Neural cell (in vitro differentiated cells): Measurements from ENCODE around the gene BICC1. TPM values are rescaled to one million over a fixed set of nuclear protein-coding genes. Genes with fewer than 3 reads are reported as not detected.

Source experiments
- H2AFZ ChIP-seq: fragments of 200-600, 300-800 bp; sonication (generic), shearing (Covaris generic); 2 replicates; pipeline ENCODE4 v1.6.0; 2014; ENCODE audit warnings: low read depth, mild to moderate bottlenecking, antibody characterized with exemption, low read length, moderate library complexity
- H3F3A ChIP-seq: fragments of 200-600 bp; shearing (Covaris generic); 2 replicates; pipeline ENCODE4 v1.6.1; 2016; ENCODE audit warnings: mild to moderate bottlenecking, moderate library complexity, mixed read lengths, antibody characterized with exemption, low read length; ENCODE audit not compliant: insufficient read depth, poor library complexity, severe bottlenecking
- H3K27ac ChIP-seq: fragments of 200-600, 300-800 bp; sonication (generic), shearing (Covaris generic); 2 replicates; pipeline ENCODE4 v1.5.1; 2014; ENCODE audit warnings: mild to moderate bottlenecking, low read length, moderate library complexity
- H3K27me3 ChIP-seq: fragments of 300-800, 200-600 bp; sonication (generic), shearing (Covaris generic); 2 replicates; pipeline ENCODE4 v1.6.0; 2014; ENCODE audit warnings: mild to moderate bottlenecking, low read depth, low read length, moderate library complexity; ENCODE audit not compliant: insufficient read depth
- H3K36me3 ChIP-seq: fragments of 300-800, 200-600 bp; sonication (generic), shearing (Covaris generic); 2 replicates; pipeline ENCODE4 v1.5.1; 2014; ENCODE audit warnings: mild to moderate bottlenecking, antibody characterized with exemption, low read length, moderate library complexity; ENCODE audit not compliant: insufficient read depth
- H3K4me2 ChIP-seq: fragments of 300-800, 200-600 bp; sonication (generic), shearing (Covaris generic); 2 replicates; pipeline ENCODE4 v1.6.0; 2014; ENCODE audit warnings: mild to moderate bottlenecking, low read length
- H3K4me3 ChIP-seq: fragments of 300-800, 200-600 bp; sonication (generic), shearing (Covaris generic); 2 replicates; pipeline ENCODE4 v1.5.1; 2014; ENCODE audit warnings: mild to moderate bottlenecking, low read length, moderate library complexity
- H3K79me2 ChIP-seq: fragments of 200-600 bp; shearing (Covaris generic); replicated peaks from 2 replicates; pipeline ENCODE4 v1.6.0; 2014; ENCODE audit warnings: mild to moderate bottlenecking, low read length, moderate library complexity; ENCODE audit not compliant: insufficient read depth
- H3K9ac ChIP-seq: fragments of 300-800, 200-600 bp; sonication (generic), shearing (Covaris generic); 2 replicates; pipeline ENCODE4 v1.6.1; 2016; ENCODE audit warnings: mild to moderate bottlenecking, low read length, mixed read lengths
- H3K9me2 ChIP-seq: fragments of 200-600 bp; shearing (Covaris generic); 2 replicates; pipeline ENCODE4 v1.6.1; 2016; ENCODE audit warnings: mild to moderate bottlenecking, low read length, mixed read lengths; ENCODE audit not compliant: insufficient read depth
- H3K9me3 ChIP-seq: fragments of 200-600, 300-800 bp; sonication (generic), shearing (Covaris generic); 2 replicates; pipeline ENCODE4 v1.6.1; 2016; ENCODE audit warnings: mild to moderate bottlenecking, mixed run types, low read length, moderate library complexity, mixed read lengths
- H4K20me1 ChIP-seq: fragments of 200-600 bp; shearing (Covaris generic); 2 replicates; pipeline ENCODE4 v1.6.1; 2016; ENCODE audit warnings: mild to moderate bottlenecking, mixed run types; ENCODE audit not compliant: insufficient read depth
- EP300 ChIP-seq: fragments of 450-650 bp; conservative IDR thresholded peaks from 2 replicates; pipeline ENCODE4 v1.6.1; 2014; ENCODE audit warnings: antibody characterized with exemption, mild to moderate bottlenecking, moderate library complexity; ENCODE audit not compliant: poor library complexity, severe bottlenecking
- EZH2 ChIP-seq: fragments of 200-600, 300-800 bp; shearing (Covaris generic), sonication (generic); IDR thresholded peaks from 2 replicates; pipeline ENCODE4 v1.6.1; 2014; ENCODE audit warnings: antibody characterized with exemption, low read length, borderline replicate concordance, mild to moderate bottlenecking; ENCODE audit not compliant: insufficient read depth, poor library complexity, severe bottlenecking
- MXI1 ChIP-seq: fragments of 450-650 bp; conservative IDR thresholded peaks from 2 replicates; pipeline ENCODE4 v1.6.1; 2014; ENCODE audit warnings: antibody characterized with exemption, mild to moderate bottlenecking; ENCODE audit not compliant: poor library complexity, severe bottlenecking
- POLR2AphosphoS5 ChIP-seq: IDR thresholded peaks from 2 replicates; pipeline ENCODE4 v1.6.1; 2012
- RAD21 ChIP-seq: fragments of 450-650 bp; conservative IDR thresholded peaks from 2 replicates; pipeline ENCODE4 v1.6.1; 2014; ENCODE audit warnings: antibody characterized with exemption, mild to moderate bottlenecking, moderate library complexity
- SMC3 ChIP-seq: fragments of 450-650 bp; conservative IDR thresholded peaks from 2 replicates; pipeline ENCODE4 v1.6.1; 2014; ENCODE audit warnings: antibody characterized with exemption, mild to moderate bottlenecking, moderate library complexity; ENCODE audit not compliant: poor library complexity
- TAF1 ChIP-seq: IDR thresholded peaks from 2 replicates; pipeline ENCODE4 v1.6.1; 2012; ENCODE audit warnings: low read depth
- polyA plus RNA-seq: library from polyadenylated mRNA; depleted of rRNA; stranded (reverse); fragments of >200 nt; gene quantifications from 2 replicates; pipeline ENCODE4 v1.2.3, GENCODE V29; 2014
- TF ChIP-seq, protein P1 (sequence below): fragments of 450-650 bp; IDR thresholded peaks from 2 replicates; pipeline ENCODE4 v1.5.1; 2014; ENCODE audit warnings: antibody characterized with exemption, mild to moderate bottlenecking, moderate library complexity; ENCODE audit not compliant: poor library complexity, severe bottlenecking

BICC1 gene
- polyA plus RNA-seq, 1 donor from 2014 or later = 7.6 TPM

DNA sequence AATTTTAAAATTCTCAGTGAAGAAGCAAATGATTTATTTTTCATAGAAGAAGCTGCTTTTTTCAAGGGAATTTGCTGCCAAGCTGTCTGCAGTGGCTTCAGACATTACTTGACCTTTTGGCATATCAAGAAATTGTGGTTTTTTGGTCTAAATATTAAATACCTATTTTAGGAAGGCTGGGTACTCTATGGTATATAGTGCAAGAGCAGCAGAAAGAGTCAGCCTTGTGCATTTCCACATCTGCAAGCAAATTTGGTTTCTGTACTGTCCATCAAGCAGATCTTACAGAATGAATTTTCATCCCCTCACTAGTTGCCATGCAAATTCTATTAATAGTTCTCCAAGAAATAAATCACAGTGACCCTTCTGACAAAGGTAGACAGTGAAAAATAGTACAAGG is 222.0 kb downstream of the BICC1 start:
- Histone ChIP-seq H2AFZ (no peak overlapping the region), H3K79me2 (no peaks in the 10 kb centered on the region), H3K4me2 (no peak overlapping the region)

GRCh38 chr10:58735087-58735486 is 222.4 kb downstream of the BICC1 start:
- Histone ChIP-seq H4K20me1 (no peaks in the 10 kb centered on the region), H3K9ac (no peak overlapping the region), H2AFZ (no peak overlapping the region), H3K27me3 (no peaks in the 10 kb centered on the region), H3F3A (no peaks in the 10 kb centered on the region), H3K36me3 (no peaks in the 10 kb centered on the region), H3K4me2 (no peak overlapping the region), H3K27ac (no peak overlapping the region), H3K4me3 (no peak overlapping the region), H3K79me2 (no peaks in the 10 kb centered on the region), H3K9me3 (peaks cover 6% of the 10 kb centered on the region), H3K9me2 (no peaks in the 10 kb centered on the region)
- TF ChIP-seq EP300 = no peak
- no peak for TF ChIP-seq TAF1
- no peak for TF ChIP-seq MXI1
- no peak for TF ChIP-seq POLR2AphosphoS5
- no peak for TF ChIP-seq RAD21
- TF ChIP-seq EZH2 = no peak
- TF ChIP-seq, protein P1, sequence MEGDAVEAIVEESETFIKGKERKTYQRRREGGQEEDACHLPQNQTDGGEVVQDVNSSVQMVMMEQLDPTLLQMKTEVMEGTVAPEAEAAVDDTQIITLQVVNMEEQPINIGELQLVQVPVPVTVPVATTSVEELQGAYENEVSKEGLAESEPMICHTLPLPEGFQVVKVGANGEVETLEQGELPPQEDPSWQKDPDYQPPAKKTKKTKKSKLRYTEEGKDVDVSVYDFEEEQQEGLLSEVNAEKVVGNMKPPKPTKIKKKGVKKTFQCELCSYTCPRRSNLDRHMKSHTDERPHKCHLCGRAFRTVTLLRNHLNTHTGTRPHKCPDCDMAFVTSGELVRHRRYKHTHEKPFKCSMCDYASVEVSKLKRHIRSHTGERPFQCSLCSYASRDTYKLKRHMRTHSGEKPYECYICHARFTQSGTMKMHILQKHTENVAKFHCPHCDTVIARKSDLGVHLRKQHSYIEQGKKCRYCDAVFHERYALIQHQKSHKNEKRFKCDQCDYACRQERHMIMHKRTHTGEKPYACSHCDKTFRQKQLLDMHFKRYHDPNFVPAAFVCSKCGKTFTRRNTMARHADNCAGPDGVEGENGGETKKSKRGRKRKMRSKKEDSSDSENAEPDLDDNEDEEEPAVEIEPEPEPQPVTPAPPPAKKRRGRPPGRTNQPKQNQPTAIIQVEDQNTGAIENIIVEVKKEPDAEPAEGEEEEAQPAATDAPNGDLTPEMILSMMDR = no peak

More for the DNA sequence above, 222.0 kb downstream of the BICC1 start:
- Histone ChIP-seq H3K9me2 (no peaks in the 10 kb centered on the region), H3K36me3 (no peaks in the 10 kb centered on the region), H3K9ac (no peak overlapping the region), H4K20me1 (no peaks in the 10 kb centered on the region), H3K27me3 (no peaks in the 10 kb centered on the region), H3F3A (no peaks in the 10 kb centered on the region), H3K9me3 (peaks cover 7% of the 10 kb centered on the region), H3K27ac (no peak overlapping the region), H3K4me3 (no peak overlapping the region)
- no peak for TF ChIP-seq RAD21
- no peak for TF ChIP-seq MXI1
- TF ChIP-seq, protein P1 = no peak
- no peak for TF ChIP-seq TAF1

DNA sequence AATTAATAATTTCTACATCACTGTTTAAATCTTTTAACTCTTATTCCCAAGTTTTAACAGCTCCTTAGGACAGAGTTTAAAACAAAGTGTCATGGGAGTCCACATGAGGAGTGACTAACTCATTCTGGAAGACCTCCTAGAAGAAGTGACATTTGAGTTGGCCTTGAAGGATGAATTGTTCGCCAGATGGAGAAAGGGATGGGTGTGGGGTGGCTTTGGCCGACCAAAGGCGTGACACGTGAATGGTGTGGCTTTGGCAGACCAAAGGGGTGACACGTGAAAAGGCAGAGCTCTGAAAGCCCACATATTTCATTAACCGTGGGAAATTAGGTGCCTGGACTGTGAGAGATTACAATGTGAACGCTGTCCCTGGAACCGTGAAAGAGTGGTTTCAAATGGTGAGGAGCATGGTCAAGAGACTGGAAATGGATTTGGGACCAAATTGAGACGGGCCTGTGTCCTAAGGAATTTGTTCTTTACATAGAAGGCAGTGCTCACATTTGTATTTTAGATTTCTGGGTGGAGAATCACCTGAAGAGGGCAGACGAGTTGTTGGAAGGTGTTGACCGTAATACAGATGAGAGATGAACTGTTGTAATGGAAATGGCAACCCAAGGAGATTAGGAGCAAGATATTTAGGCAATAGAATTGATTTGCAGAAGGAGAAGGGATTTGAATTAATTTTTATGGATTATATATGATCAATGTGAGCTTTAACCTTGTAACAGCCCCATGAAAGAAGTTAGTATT is 228.1 kb downstream of the BICC1 start:
- H3K9ac ChIP-seq = no peak overlapping the region
- no peak overlapping the region for H3K27ac ChIP-seq
- H3K4me2 ChIP-seq = no peak overlapping the region
- no peaks in the 10 kb centered on the region for H4K20me1 ChIP-seq
- H3K27me3 ChIP-seq = no peaks in the 10 kb centered on the region
- H3K9me2 ChIP-seq = no peaks in the 10 kb centered on the region
- H3K4me3 ChIP-seq = no peak overlapping the region
- no peaks in the 10 kb centered on the region for H3K36me3 ChIP-seq
- H2AFZ ChIP-seq = no peak overlapping the region
- H3K79me2 ChIP-seq = peaks cover 8% of the 10 kb centered on the region
- H3F3A ChIP-seq = no peaks in the 10 kb centered on the region
- no peak for TF ChIP-seq SMC3
- no peaks in the 10 kb centered on the region for H3K9me3 ChIP-seq
